ENCODE measurements around the gene NDUFS3. TPM values are rescaled to one million over a fixed set of nuclear protein-coding genes. Genes with fewer than 3 reads are reported as not detected.

NDUFS3 gene
- total RNA-seq, 1 donor from 2014 or later: 133 TPM

- no peak for DNase-seq (ENCODE audit: low read depth)
Measured at GRCh38 chr11:47589977-47590861, 11.3 kb downstream of the NDUFS3 start.

GRCh38 chr11:47591764-47592163, 12.9 kb downstream of the NDUFS3 start:
- DNase-seq (ENCODE audit: low read depth): no peak

- DNase-seq (ENCODE audit: low read depth): no peak
Measured at GRCh38 chr11:47592251-47592650, 13.4 kb downstream of the NDUFS3 start.

GRCh38 chr11:47592970-47593369, 14.1 kb downstream of the NDUFS3 start:
- DNase-seq (ENCODE audit: low read depth): no peak

GRCh38 chr11:47593492-47593933, 14.6 kb downstream of the NDUFS3 start:
- DNase-seq (ENCODE audit: low read depth): no peak

GRCh38 chr11:47593934-47594855, 15.3 kb downstream of the NDUFS3 start, which contains the start of gene C1QTNF4:
C1QTNF4 (minus strand) TSS chr11:47594411; CDS start chr11:47590810, 3,601 bp downstream.
- DNase-seq (ENCODE audit: low read depth): no peak

- DNase-seq (ENCODE audit: low read depth): no peak
Measured at GRCh38 chr11:47595029-47595428, 16.2 kb downstream of the NDUFS3 start.

GRCh38 chr11:47595967-47596366, 17.1 kb downstream of the NDUFS3 start:
- DNase-seq (ENCODE audit: low read depth): no peak

GRCh38 chr11:47599902-47600301, 21.0 kb downstream of the NDUFS3 start:
- peak; percentile 10 for DNase-seq (ENCODE audit: low read depth)

- DNase-seq (ENCODE audit: low read depth): no peak
Measured at GRCh38 chr11:47603295-47603694, 24.4 kb downstream of the NDUFS3 start.

GRCh38 chr11:47605921-47606320, 27.0 kb downstream of the NDUFS3 start:
- no peak for DNase-seq (ENCODE audit: low read depth)

GRCh38 chr11:47606731-47607130, 27.9 kb downstream of the NDUFS3 start:
- peak; percentile 22 for DNase-seq (ENCODE audit: low read depth)

GRCh38 chr11:47607380-47607779, 28.5 kb downstream of the NDUFS3 start:
- DNase-seq (ENCODE audit: low read depth): peak; percentile 77

- no peak for DNase-seq (ENCODE audit: low read depth)
Measured at GRCh38 chr11:47609675-47610074, 30.8 kb downstream of the NDUFS3 start.

GRCh38 chr11:47611348-47611794, 32.5 kb downstream of the NDUFS3 start:
- DNase-seq (ENCODE audit: low read depth): no peak

GRCh38 chr11:47615249-47615648, 36.4 kb downstream of the NDUFS3 start:
- no peak for DNase-seq (ENCODE audit: low read depth)

GRCh38 chr11:47616726-47617416, 38.0 kb downstream of the NDUFS3 start:
- DNase-seq (ENCODE audit: low read depth): peak; percentile 83

GRCh38 chr11:47617417-47617809, 38.5 kb downstream of the NDUFS3 start:
- peak; percentile 30 for DNase-seq (ENCODE audit: low read depth)

- DNase-seq (ENCODE audit: low read depth): no peak
Measured at GRCh38 chr11:47620836-47621378, 42.0 kb downstream of the NDUFS3 start.

GRCh38 chr11:47626234-47626633, 47.4 kb downstream of the NDUFS3 start:
- no peak for DNase-seq (ENCODE audit: low read depth)

GRCh38 chr11:47628026-47628425, 49.2 kb downstream of the NDUFS3 start:
- no peak for DNase-seq (ENCODE audit: low read depth)
